Measurements from ENCODE around the gene FGD6.

The FGD6 gene

DNA sequence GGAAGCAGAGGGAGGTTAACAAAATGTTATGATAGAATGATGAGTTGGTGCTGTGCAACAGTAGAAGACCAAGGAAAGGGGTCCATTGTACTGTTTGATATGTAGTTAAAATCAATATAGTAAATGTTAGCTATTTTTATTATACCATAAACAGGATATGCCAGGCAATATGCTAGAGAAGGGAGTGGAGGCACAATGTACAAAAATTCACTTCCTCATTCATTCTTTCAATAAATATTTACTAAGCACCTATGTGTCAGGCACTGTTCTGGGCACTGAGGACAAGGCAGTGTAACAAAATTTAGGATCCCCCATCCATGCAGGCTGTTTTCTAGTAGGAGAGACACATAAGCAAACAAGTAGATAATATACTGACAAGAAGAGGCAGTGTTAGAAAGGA is 25.0 kb downstream of the FGD6 start:
- Histone ChIP-seq H2AFZ (ENCODE audit: low read depth, low read length, severe bottlenecking) (no peak overlapping the region), H3K79me2 (ENCODE audit: insufficient read depth, low read length) (no peaks in the 10 kb centered on the region), H4K20me1 (ENCODE audit: low read depth, low read length) (no peaks in the 10 kb centered on the region), H3F3A (ENCODE audit: insufficient read depth) (no peaks in the 10 kb centered on the region), H3K9ac (ENCODE audit: low read length) (no peak overlapping the region), H3K9me2 (replicated peaks; ENCODE audit: insufficient read depth, low read length) (no peaks in the 10 kb centered on the region), H3K27ac (ENCODE audit: low read depth, low read length) (no peak overlapping the region), H3K4me3 (ENCODE audit: insufficient read depth, low read length, poor library complexity, severe bottlenecking) (no peak overlapping the region), H3K27me3 (ENCODE audit: low read length) (no peaks in the 10 kb centered on the region), H3K4me2 (ENCODE audit: low read depth, low read length, poor library complexity, severe bottlenecking) (no peak overlapping the region), H3K9me3 (ENCODE audit: insufficient read depth, low read length) (no peaks in the 10 kb centered on the region), H3K36me3 (ENCODE audit: low read length) (no peaks in the 10 kb centered on the region)
- TF ChIP-seq EZH2phosphoT487 (conservative IDR thresholded peaks at IDR 0.05; ENCODE audit: low read length), result no peak
- TF ChIP-seq, protein P1, sequence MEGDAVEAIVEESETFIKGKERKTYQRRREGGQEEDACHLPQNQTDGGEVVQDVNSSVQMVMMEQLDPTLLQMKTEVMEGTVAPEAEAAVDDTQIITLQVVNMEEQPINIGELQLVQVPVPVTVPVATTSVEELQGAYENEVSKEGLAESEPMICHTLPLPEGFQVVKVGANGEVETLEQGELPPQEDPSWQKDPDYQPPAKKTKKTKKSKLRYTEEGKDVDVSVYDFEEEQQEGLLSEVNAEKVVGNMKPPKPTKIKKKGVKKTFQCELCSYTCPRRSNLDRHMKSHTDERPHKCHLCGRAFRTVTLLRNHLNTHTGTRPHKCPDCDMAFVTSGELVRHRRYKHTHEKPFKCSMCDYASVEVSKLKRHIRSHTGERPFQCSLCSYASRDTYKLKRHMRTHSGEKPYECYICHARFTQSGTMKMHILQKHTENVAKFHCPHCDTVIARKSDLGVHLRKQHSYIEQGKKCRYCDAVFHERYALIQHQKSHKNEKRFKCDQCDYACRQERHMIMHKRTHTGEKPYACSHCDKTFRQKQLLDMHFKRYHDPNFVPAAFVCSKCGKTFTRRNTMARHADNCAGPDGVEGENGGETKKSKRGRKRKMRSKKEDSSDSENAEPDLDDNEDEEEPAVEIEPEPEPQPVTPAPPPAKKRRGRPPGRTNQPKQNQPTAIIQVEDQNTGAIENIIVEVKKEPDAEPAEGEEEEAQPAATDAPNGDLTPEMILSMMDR (IDR thresholded peaks at IDR 0.05; ENCODE audit: insufficient read depth, low read length, poor library complexity, severe bottlenecking), result no peak

DNA sequence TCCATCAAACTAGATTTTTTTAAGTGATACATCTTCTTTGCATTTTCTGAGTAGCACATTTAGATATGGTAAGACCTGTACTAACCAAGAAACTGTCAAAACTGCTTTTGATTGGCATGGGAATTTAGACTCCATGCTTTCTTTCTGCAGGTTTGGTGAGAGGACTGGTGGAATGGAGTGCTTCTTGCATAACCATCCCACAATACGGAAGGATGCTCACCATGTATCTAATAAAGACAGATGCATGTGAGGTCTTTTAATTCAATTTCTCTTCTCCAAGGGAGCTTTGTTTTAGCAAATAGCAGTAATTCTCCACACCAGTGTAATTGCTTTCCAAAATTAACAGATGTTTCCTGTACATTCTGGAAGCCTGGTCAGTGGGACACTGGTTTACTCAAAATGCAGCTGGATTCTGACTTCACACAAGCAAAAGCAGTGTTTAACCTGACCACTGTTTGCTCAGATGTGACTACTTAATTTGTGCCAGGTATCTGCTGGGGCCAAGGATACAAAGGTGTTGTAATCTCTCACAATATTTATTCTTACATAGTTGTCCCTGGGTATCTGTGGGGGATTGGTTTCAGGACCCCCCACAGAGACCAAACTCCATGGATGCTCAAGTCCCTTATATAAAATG is 26.1 kb downstream of the FGD6 start:
- no peaks in the 10 kb centered on the region for H4K20me1 ChIP-seq (ENCODE audit: low read depth, low read length)
- no peak overlapping the region for H2AFZ ChIP-seq (ENCODE audit: low read depth, low read length, severe bottlenecking)
- H3K9me3 ChIP-seq (ENCODE audit: insufficient read depth, low read length), result no peaks in the 10 kb centered on the region
- no peak overlapping the region for H3K27ac ChIP-seq (ENCODE audit: low read depth, low read length)
- no peak overlapping the region for H3K9ac ChIP-seq (ENCODE audit: low read length)
- no peaks in the 10 kb centered on the region for H3F3A ChIP-seq (ENCODE audit: insufficient read depth)
- H3K4me3 ChIP-seq (ENCODE audit: insufficient read depth, low read length, poor library complexity, severe bottlenecking), result no peak overlapping the region
- no peaks in the 10 kb centered on the region for H3K79me2 ChIP-seq (ENCODE audit: insufficient read depth, low read length)
- TF ChIP-seq, protein P1 (IDR thresholded peaks at IDR 0.05; ENCODE audit: insufficient read depth, low read length, poor library complexity, severe bottlenecking), result no peak
- TF ChIP-seq EZH2phosphoT487 (conservative IDR thresholded peaks at IDR 0.05; ENCODE audit: low read length), result no peak
- H3K4me2 ChIP-seq (ENCODE audit: low read depth, low read length, poor library complexity, severe bottlenecking), result no peak overlapping the region
- H3K9me2 ChIP-seq (replicated peaks; ENCODE audit: insufficient read depth, low read length), result no peaks in the 10 kb centered on the region
- no peaks in the 10 kb centered on the region for H3K27me3 ChIP-seq (ENCODE audit: low read length)
- H3K36me3 ChIP-seq (ENCODE audit: low read length), result no peaks in the 10 kb centered on the region

DNA sequence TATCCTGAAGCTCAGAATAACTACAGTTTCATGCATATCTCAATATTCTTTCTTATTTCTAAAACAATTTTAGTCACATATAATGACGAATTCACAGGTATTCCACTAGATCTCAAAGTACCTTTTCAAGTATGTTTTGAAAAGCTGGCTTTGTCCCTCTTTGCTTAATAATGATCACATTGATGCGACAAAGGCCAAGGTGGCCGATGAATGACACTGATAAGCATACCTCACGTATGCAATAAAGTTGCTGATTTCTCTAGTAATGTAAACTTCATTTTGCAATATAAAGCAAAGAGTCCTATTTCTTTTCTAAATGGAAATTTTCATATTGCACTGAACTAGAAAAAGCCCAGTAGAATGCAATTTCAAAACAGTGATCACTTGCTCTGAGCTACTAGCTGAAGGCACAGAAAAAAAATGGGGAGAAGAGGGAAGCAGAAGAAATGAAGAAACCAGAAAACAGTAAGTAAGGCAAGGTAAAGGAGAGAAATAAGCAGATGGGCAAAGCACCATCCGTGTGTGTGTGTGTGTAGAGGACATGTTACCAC is 29.3 kb downstream of the FGD6 start:
- H3K36me3 ChIP-seq (ENCODE audit: low read length), result no peaks in the 10 kb centered on the region
- TF ChIP-seq EZH2phosphoT487 (conservative IDR thresholded peaks at IDR 0.05; ENCODE audit: low read length), result no peak
- TF ChIP-seq, protein P1 (IDR thresholded peaks at IDR 0.05; ENCODE audit: insufficient read depth, low read length, poor library complexity, severe bottlenecking), result no peak
- no peak overlapping the region for H3K4me3 ChIP-seq (ENCODE audit: insufficient read depth, low read length, poor library complexity, severe bottlenecking)
- no peak overlapping the region for H2AFZ ChIP-seq (ENCODE audit: low read depth, low read length, severe bottlenecking)
- no peaks in the 10 kb centered on the region for H3K27me3 ChIP-seq (ENCODE audit: low read length)
- no peaks in the 10 kb centered on the region for H3F3A ChIP-seq (ENCODE audit: insufficient read depth)
- no peaks in the 10 kb centered on the region for H3K9me2 ChIP-seq (replicated peaks; ENCODE audit: insufficient read depth, low read length)
- H3K9ac ChIP-seq (ENCODE audit: low read length), result no peak overlapping the region
- no peaks in the 10 kb centered on the region for H3K79me2 ChIP-seq (ENCODE audit: insufficient read depth, low read length)
- no peaks in the 10 kb centered on the region for H3K9me3 ChIP-seq (ENCODE audit: insufficient read depth, low read length)
- H3K4me2 ChIP-seq (ENCODE audit: low read depth, low read length, poor library complexity, severe bottlenecking), result no peak overlapping the region
- H3K27ac ChIP-seq (ENCODE audit: low read depth, low read length), result no peak overlapping the region
- no peaks in the 10 kb centered on the region for H4K20me1 ChIP-seq (ENCODE audit: low read depth, low read length)

All from SU-DHL-6 (cell line).